Thoracic aorta (tissue), 2 donors: Measurements from ENCODE around the gene ZSCAN20. TPM values are rescaled to one million over a fixed set of nuclear protein-coding genes. Genes with fewer than 3 reads are reported as not detected.
A peak's percentile ranks its signal among the peaks of the same experiment; 100 is the strongest.

ENCODE experiments used
- ATAC-seq: fragments of 150-250 bp; one replicate; pipeline ENCODE4 v1.8.0; 2017; ENCODE audit warnings: low read depth; ENCODE audit not compliant: insufficient number of reproducible peaks, low FRiP score
- DNase-seq: peaks from one replicate; pipeline ENCODE4 v3.0.0-alpha.2; 2020; ENCODE audit warnings: low spot score
- H3K27ac ChIP-seq, 2 donors: fragments of 200-600 bp; sonication (generic); 1 replicate in 1 of 2; 2 replicates in 1 of 2; pipeline ENCODE4 v1.5.1; 2016; ENCODE audit warnings: mild to moderate bottlenecking in 2 of 2, moderate library complexity in 2 of 2
- H3K27me3 ChIP-seq: fragments of 200-600 bp; sonication (generic); replicated peaks from 2 replicates; pipeline ENCODE4 v1.6.0; 2016; ENCODE audit warnings: mild to moderate bottlenecking; ENCODE audit not compliant: insufficient read depth
- H3K36me3 ChIP-seq: fragments of 200-600 bp; sonication (generic); one replicate; pipeline ENCODE4 v1.5.1; 2016
- H3K4me1 ChIP-seq, 2 donors: fragments of 200-600 bp; sonication (generic); 1 replicate in 1 of 2; 2 replicates in 1 of 2; pipeline versions ENCODE4 v1.5.1 to v1.6.0; 2016; ENCODE audit warnings: low read depth in 2 of 2, mild to moderate bottlenecking in 1 of 2; ENCODE audit not compliant: control insufficient read depth in 1 of 2
- H3K4me3 ChIP-seq: fragments of 200-600 bp; sonication (generic); 2 replicates; pipeline ENCODE4 v1.5.1; 2016; ENCODE audit warnings: mild to moderate bottlenecking
- H3K9me3 ChIP-seq: fragments of 200-600 bp; sonication (generic); 2 replicates; pipeline ENCODE4 v1.5.1; 2016
- CTCF ChIP-seq: fragments of 200-600 bp; sonication (generic); IDR thresholded peaks from one replicate; pipeline ENCODE4 v1.5.1; 2019; ENCODE audit warnings: antibody characterized with exemption
- total RNA-seq, 2 donors: library from RNA; depleted of rRNA; stranded (reverse); fragments of >200 nt; gene quantifications; one replicate each; pipeline versions ENCODE4 v1.1.0 to v1.2.3, GENCODE V29; 2016

ZSCAN20 gene
- total RNA-seq, 2 donors from 2014 or later = 7.6 to 15.4 TPM

- peaks cover 0 to 20% of the 10 kb centered on the region in 2 donors for H3K4me1 ChIP-seq
- H3K36me3 ChIP-seq = no peaks in the 10 kb centered on the region
- no peaks in the 10 kb centered on the region for H3K9me3 ChIP-seq
- H3K4me3 ChIP-seq = no peak overlapping the region
- H3K27me3 ChIP-seq = no peaks in the 10 kb centered on the region
- TF ChIP-seq CTCF = no peak
- DNase-seq (no peak), ATAC-seq (no peak)
- H3K27ac ChIP-seq = no peak overlapping the region
Observed at GRCh38 chr1:33428661-33429060, 43.8 kb upstream of the ZSCAN20 start.

GRCh38 chr1:33429332-33429731, 43.1 kb upstream of the ZSCAN20 start:
- no peaks in the 10 kb centered on the region for H3K36me3 ChIP-seq
- no peak overlapping the region for H3K27ac ChIP-seq
- peaks cover 0 to 20% of the 10 kb centered on the region in 2 donors for H3K4me1 ChIP-seq
- no peaks in the 10 kb centered on the region for H3K9me3 ChIP-seq
- H3K4me3 ChIP-seq = peak overlapping the region; percentile 87
- no peak for TF ChIP-seq CTCF
- ATAC-seq (no peak), DNase-seq (no peak)
- H3K27me3 ChIP-seq = no peaks in the 10 kb centered on the region

- Histone ChIP-seq H3K9me3 (no peaks in the 10 kb centered on the region), H3K4me1 (peaks cover 0 to 20% of the 10 kb centered on the region in 2 donors), H3K27ac (peak overlapping the region in 1 of 2 donors; percentile 42), H3K36me3 (no peaks in the 10 kb centered on the region), H3K4me3 (peak overlapping the region; percentile 87), H3K27me3 (no peaks in the 10 kb centered on the region)
- DNase-seq = no peak
- no peak for TF ChIP-seq CTCF
- ATAC-seq = peak; percentile 18
Observed at GRCh38 chr1:33429856-33430691, 42.4 kb upstream of the ZSCAN20 start.

- peak within 1 kb of the TSS in 1 of 2 donors; percentile 42 for H3K27ac ChIP-seq
- DNase-seq (peak; percentile 98), ATAC-seq (peak; percentile 97)
- no peak for TF ChIP-seq CTCF
- H3K4me3 ChIP-seq = peak within 1 kb of the TSS; percentile 87
- H3K9me3 ChIP-seq = no peaks in the 10 kb centered on the region
- H3K36me3 ChIP-seq = no peaks in the 10 kb centered on the region
- H3K27me3 ChIP-seq = no peaks in the 10 kb centered on the region
- peaks cover 0 to 20% of the 10 kb centered on the region in 2 donors for H3K4me1 ChIP-seq
Observed at GRCh38 chr1:33430692-33431593, 41.5 kb upstream of the ZSCAN20 start, which contains the start of gene PHC2. TSS of gene PHC2 (minus strand) at chr1:33431095. CDS start at chr1:33375539, 55,556 bp downstream.
